GM12891 (cell line): Measurements from ENCODE around the gene CFAP46.

Experiments used
- POLR2A ChIP-seq: IDR thresholded peaks from 2 replicates; pipeline ENCODE4 v1.6.1; 2011; ENCODE audit warnings: low read depth, low read length, control low read depth
- POLR2AphosphoS5 ChIP-seq: IDR thresholded peaks from 2 replicates; pipeline ENCODE4 v1.6.1; 2011; ENCODE audit warnings: low read depth, low read length, control low read depth

GRCh38 chr10:132986576-132986975 is 44.2 kb upstream of the CFAP46 start:
- TF ChIP-seq POLR2AphosphoS5 (no peak), POLR2A (no peak)
